Tibial nerve (tissue), 3 donors: ENCODE measurements around the gene CHST5.
"Not testable (repeated sequence)": the region's sequence is repeated elsewhere in the genome, so short reads cannot be mapped to it uniquely, and the experiment has no call there.

Source experiments
- CTCF ChIP-seq, 5 experiments: fragments of 200-600 bp in 3 of 5; fragments of 450-650 bp in 2 of 5; sonication (generic) in 3 of 5; IDR thresholded peaks; one replicate each; pipeline ENCODE4 v1.5.1; 2016 to 2019; ENCODE audit warnings: antibody characterized with exemption in 5 of 5, mild to moderate bottlenecking in 3 of 5, moderate library complexity in 2 of 5
- POLR2A ChIP-seq, 2 donors: fragments of 450-650 bp; IDR thresholded peaks; one replicate each; pipeline ENCODE4 v1.6.1; 2017; ENCODE audit warnings: antibody characterized with exemption in 2 of 2, mild to moderate bottlenecking in 2 of 2, moderate library complexity in 2 of 2

GRCh38 chr16:75548456-75548855 is 12.5 kb upstream of the CHST5 start:
- not testable (repeated sequence) for TF ChIP-seq CTCF, POLR2A (IDR thresholded peaks at IDR 0.05)
